Measurements from ENCODE around the gene DCTN4.

Gene DCTN4

DNA sequence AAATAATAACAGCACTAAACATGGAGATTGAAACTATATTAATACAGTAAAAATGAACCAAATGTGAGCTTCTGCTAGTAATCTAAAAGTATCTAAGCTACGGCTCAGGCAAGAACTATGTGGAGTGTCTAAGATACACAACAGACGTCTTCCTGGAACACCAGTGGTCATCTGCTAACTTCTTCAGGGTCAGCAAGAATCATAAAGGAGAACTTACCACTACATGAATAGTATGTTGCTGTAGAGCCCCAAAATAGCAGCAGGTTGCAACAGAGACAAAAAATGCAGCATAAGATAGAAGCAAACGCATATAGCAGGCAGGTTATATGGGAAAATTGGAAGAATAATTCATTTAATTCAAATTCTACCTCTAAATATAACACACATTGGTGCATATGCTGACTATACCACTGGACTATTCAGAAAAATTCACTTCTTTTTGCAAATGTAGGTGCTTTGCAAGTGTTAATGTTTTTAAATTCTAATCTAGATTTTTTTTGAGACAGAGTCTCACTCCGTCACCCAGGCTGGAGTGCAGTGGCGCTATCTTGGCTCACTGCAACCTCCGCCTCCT is 27.1 kb downstream of the DCTN4 start:
- no peak for DNase-seq

- no peak for DNase-seq
Observed at GRCh38 chr5:150729859-150730258, 29.0 kb downstream of the DCTN4 start.

DNA sequence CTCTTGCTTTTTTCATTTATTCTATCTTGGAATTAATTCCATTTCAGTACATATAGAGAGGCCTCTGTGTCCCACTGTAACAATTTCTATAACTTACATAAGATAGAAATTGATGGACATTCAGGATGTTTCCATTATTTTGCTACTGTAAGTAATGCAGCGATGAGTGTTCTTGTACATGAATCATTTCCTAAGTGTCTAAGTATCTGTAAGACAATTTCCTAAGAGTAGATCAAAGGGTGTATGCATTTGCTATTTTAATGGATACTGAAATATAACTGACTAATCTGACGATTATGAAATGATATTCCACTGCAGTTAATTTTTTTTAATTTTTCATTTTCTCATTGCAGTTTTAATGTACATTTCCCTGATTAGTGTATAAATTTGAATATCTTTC is 35.0 kb downstream of the DCTN4 start:
- no peak for DNase-seq

GRCh38 chr5:150710165-150710564 is 48.7 kb downstream of the DCTN4 start:
- no peak for DNase-seq

DNA sequence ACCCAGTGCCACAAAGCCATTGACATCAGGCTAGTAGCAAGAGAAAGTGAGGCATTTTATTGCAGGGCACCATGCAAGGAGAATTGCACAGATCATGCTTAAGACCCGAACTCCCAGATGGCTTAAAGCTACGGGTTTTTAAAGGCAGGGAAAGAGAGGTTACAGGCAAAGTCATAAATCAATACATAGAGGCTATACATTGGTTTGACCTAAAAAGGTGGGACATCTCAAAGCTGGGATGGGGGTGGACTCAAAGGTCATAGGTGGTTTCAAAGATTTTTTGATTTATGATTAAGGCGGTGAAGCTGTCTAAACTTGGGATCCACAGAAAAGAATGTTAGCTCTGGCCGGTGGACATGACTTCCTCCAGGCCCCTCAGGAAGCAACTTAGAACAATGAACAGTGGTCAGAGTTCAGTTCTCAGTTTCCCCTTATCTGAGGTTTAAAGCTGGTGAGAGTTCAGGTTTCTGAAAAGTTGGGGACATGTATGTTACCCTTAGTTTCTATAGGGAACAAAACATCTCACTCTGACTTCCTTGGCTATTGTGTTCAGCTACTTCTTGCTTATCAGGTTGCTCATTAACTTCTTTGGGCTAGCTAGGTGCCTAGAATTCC is 51.9 kb downstream of the DCTN4 start:
- DNase-seq = no peak

DNA sequence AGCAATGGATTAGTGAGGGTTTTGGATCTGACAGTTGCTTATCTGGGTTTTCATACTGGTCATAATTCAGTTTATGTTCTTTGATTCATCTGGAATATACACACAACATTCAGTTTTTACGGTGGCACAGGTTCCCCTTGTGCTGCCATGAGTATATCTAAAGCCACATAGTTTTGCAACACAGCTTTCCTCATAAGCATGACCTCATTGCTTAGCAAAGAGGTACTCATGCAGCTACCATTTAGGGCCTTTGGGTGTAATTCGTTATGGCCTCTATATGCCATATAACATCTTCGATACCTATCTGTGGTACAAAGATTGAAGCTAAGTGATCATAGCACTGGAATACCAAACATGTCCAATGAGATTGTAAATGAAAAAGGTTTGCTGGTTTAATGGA is 55.1 kb downstream of the DCTN4 start:
- DNase-seq = no peak

DNA sequence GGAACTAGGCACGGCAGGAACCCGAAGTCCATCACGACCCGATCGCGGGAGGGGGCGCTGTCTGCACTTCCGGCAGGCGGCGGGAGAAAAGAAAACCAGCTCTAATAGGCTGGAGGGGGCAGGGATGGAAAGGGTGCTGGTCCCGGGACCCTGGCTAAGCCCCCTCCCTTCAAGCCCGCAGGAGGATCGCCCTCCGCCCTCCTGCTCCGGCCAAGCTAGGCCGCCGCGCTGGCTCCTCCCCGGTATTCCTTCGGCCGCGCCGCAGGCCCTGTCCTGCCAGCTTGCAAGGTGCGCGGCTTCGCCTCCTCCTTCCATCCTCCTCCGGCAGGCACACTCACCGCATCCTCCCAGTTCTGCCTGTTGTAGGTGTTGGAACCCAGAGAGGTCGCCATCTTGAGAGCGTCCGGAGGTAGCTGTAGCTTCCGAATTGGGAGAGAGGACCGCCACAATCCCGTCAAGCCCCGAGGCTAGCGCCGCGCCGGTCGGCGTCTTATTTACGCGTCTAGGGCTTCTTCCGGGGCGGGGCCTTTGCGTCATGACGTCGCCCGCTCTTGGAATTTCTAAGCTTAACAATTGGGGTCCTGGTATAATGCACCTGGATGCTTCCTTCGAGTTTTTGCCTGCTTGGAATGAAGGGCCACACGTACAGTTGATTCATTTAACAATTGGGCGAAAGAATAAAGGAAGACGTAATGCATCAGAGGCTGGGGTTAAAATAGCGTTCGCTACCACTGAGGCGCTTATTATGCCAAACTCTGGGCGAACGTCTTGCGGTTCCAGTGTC is 58.0 kb downstream of the DCTN4 start, which contains the start of gene RBM22:
Gene RBM22 (minus strand): TSS at position 469 of the 784 bp plus-strand sequence. CDS start 77 bp downstream, at position 392.
- DNase-seq = peak; percentile 93

- DNase-seq = no peak
Observed at GRCh38 chr5:150700246-150700593, 58.6 kb downstream of the DCTN4 start.

DNA sequence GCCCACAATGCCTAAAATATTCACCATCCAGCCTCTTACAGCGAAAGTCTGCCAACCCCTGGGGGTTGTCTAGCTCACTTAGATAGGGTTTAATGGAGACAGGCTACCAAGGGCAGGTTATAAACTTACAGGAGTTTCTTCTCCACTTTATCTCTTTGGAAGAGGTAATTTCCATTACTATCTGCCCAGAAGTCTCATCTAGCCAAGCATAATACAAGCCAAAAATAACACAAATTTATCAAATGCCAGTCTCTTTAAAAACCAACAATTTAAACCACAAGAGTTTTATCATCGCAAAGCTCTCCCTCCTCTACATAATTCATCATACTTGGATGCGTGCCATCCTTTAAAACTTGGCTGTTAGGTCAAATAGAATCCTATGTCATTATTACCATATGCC is 64.2 kb downstream of the DCTN4 start:
- no peak for DNase-seq

GRCh38 chr5:150692276-150692675 is 66.5 kb downstream of the DCTN4 start:
- no peak for DNase-seq

GRCh38 chr5:150690760-150691159 is 68.1 kb downstream of the DCTN4 start:
- DNase-seq = no peak

- DNase-seq = no peak
Observed at GRCh38 chr5:150689120-150689519, 69.7 kb downstream of the DCTN4 start.

- DNase-seq = no peak
Observed at GRCh38 chr5:150676578-150676977, 82.2 kb downstream of the DCTN4 start.

DNA sequence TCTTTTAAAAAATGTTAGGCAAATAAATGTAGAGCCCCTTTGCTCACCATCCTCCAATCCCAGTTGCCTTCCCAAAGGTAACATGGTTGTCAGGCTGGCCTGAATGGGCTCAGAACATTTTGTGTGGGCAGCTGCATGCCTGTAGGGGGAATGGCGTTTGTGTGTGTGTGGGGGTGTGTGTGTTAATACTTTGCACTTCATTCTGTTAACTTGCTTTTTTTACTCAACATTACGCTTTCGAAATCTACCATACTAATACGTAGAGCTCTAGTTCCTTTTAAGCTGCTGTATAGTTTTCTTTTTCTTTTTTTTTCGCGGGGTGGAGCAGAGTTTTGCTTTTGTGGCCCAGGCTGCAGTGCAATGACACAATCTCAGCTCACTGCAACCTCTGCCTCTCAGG is 83.7 kb downstream of the DCTN4 start:
- no peak for DNase-seq

DNA sequence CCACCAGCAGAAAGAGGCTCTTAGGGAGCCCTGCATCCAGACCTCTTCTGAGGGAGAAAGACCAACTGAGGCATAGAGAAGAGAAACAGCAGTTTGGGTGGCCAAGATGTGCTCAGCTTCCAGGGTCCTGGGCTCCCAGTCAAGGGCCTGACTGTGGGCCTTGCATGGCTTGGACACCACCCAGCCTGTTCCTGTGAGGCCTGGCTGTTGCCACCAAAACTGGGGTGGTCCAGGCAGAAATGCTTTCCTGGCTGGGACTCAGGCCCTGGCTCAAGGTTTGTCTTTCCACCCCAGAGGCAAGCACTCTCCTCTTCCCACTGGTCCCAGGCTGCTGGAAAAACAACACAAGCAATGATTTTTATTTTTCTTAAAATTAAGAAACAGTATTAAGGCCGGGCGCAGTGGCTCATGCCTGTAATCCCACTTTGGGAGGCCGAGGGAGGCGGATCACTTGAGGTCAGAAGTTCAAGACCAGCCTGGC is 84.4 kb downstream of the DCTN4 start:
- no peak for DNase-seq

DNA sequence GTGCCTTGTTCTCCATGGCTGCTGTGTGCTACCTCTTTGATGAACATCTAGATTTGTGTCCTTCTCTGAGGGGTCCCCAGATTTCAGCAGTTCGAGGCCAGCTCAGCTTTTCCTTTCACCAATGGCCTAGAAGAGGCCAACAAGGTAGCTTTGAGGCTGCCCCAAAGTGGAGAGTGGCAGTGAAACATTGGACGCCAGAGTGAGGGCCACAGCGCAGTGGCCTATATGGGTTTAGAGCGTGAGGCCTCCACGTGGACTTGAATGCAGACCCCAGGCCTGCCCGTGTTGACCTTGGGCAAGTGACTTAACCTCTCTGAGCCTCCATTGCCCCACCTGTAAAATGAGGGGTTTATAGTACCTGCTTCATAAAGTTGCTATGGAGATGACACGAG is 85.9 kb downstream of the DCTN4 start:
- no peak for DNase-seq

DNA sequence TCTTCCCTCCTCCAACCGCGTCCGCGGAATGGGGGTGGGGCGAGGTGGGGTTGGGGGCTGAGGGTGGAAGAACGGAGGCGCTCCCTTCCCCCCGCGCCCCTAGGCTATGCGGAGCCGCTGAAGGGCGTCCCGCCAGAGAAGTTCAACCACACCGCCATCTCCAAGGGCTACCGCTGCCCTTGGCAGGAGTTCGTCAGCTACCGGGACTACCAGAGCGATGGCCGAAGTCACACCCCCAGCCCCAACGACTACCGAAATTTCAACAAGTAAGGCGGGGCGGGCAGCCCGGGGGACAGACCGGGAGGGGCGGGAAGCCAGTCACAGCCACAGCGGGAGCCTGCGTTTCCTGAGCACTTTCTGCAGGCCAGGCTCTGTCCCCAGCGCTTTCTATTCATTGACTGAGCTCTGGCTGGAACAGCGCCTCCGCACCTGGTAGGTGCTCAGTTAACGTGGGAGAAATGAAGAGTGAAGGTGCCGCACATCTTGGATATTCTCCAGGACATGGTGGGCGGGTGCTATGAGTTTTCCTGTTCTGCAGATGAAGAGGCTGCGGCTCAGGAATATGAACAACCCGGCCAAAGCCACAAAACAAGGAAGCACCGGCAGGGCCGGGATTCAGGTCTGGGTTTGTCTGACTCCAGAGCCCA is 86.5 kb downstream of the DCTN4 start:
- peak; percentile 67 for DNase-seq

GRCh38 chr5:150671509-150672236 is 87.1 kb downstream of the DCTN4 start:
- DNase-seq = peak; percentile 68

DNA sequence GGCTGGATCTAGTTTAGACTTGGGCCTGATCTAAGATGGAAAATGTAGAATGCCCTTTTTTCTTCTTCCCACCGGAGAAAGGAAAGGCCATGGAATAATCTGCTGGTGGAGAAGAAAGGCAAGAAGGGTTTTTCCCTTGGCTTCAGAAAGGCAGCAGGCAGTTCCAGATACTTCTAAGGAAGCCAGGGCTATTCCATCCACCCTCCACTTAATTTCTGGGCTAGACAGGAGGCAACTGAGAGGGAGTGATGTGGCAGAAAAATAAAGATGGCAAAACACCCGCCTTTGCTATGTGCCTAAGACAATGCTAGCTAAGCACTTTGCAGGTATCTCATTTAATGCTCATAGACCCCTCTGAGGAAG is 87.9 kb downstream of the DCTN4 start:
- DNase-seq = no peak

- no peak for DNase-seq
Observed at GRCh38 chr5:150670275-150670947, 88.4 kb downstream of the DCTN4 start.

DNA sequence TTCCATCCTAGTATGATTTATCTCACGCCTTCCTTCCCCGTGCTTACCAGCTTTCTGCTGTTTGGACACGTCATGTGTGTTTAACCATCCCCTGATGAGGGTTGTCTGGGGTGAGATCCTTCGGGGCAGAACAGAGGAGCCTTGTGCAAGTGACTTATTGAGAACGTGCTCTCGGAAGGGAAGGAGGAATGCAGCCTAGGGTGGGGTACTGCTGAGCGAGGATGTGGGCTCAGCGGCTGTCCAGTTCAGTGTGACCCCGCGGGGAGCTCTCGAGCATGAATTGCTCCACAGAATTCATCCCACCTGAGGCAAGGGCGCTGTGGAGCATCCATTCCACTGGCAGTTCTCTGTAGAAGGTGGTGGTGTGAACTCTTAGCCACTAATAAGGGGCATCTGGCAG is 93.8 kb downstream of the DCTN4 start:
- no peak for DNase-seq

DNA sequence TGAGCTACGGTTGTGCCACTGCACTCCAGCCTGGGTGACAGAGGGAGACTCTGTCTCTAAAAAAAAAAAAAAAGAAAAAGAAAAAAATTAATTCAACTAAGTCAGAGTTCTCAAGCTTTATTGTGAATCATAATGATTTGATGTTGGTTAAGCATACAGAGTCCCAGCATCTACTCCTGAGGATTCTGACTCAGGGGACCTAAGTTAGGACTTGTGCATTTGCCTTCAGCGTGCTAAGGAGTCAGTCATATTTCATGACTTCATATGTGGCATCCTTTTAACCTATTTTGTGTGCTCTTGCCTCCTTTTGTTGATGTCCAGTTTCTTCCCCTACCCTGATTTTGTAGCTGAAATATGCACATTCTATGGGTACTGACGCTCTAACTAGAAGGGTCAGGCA is 94.9 kb downstream of the DCTN4 start:
- no peak for DNase-seq

All from activated CD8-positive, alpha-beta memory T cell treated with anti-CD3 and anti-CD28 coated beads, Interleukin-2, amount 50 U/mL, for 48 hours (primary cell).